Upper lobe of right lung (tissue), 1 donor: ENCODE results near the gene ZNF519. TPM values are rescaled to one million over a fixed set of nuclear protein-coding genes. Genes with fewer than 3 reads are reported as not detected.

Experiments
- ATAC-seq: fragments of 200-7000 bp; cut with Tn5 transposase; one replicate; pipeline ENCODE4 v1.9.1; 2020; ENCODE audit warnings: mild to moderate bottlenecking, moderate library complexity
- DNase-seq: peaks from one replicate; pipeline ENCODE4 v3.0.0-alpha.2; 2020
- H3K27ac ChIP-seq: fragments of 200-600 bp; one replicate; pipeline ENCODE4 v1.8.0; 2022
- H3K27me3 ChIP-seq: fragments of 200-600 bp; one replicate; pipeline ENCODE4 v1.8.0; 2022; ENCODE audit warnings: mild to moderate bottlenecking
- H3K36me3 ChIP-seq: fragments of 200-600 bp; one replicate; pipeline ENCODE4 v1.8.0; 2022
- H3K4me1 ChIP-seq: fragments of 200-600 bp; one replicate; pipeline ENCODE4 v1.8.0; 2022
- H3K4me3 ChIP-seq: fragments of 200-600 bp; one replicate; pipeline ENCODE4 v1.8.0; 2022; ENCODE audit warnings: mild to moderate bottlenecking
- H3K9me3 ChIP-seq: fragments of 200-600 bp; one replicate; pipeline ENCODE4 v1.8.0; 2022
- CTCF ChIP-seq: fragments of 200-600 bp; IDR thresholded peaks from one replicate; pipeline ENCODE4 v1.8.0; 2022; ENCODE audit warnings: antibody characterized with exemption
- intact Hi-C: fragments of 100-400 bp; cut with DNase I; formaldehyde crosslinking; loops from one replicate; pipeline ENCODE4 v1.11.0; 2022
- total RNA-seq: library from RNA; stranded (reverse); fragmentation: NEBNext Ultra II Directional; extraction: Animal tissue kit (Norgen Biotek cat#: 25700); gene quantifications from one replicate; pipeline ENCODE4 v1.2.1, GENCODE V29; 2021
- donor health status: DM: no; HTN: yes; CAD: no; lungs with severe emphysema.

ZNF519 gene
- total RNA-seq, 1 donor from 2014 or later, result 5.7 TPM

GRCh38 chr18:14104201-14104600 is 28.0 kb downstream of the ZNF519 start:
- Histone ChIP-seq H3K4me3 (no peak overlapping the region), H3K27ac (no peak overlapping the region), H3K27me3 (no peaks in the 10 kb centered on the region), H3K9me3 (peaks cover 18% of the 10 kb centered on the region), H3K4me1 (no peaks in the 10 kb centered on the region), H3K36me3 (no peaks in the 10 kb centered on the region)
- DNase-seq (no peak), ATAC-seq (no peak)
- intact Hi-C loops, result no loop called here
- no peak for TF ChIP-seq CTCF

- Histone ChIP-seq H3K4me3 (no peak overlapping the region), H3K36me3 (no peaks in the 10 kb centered on the region), H3K27ac (no peak overlapping the region), H3K27me3 (no peaks in the 10 kb centered on the region), H3K4me1 (no peaks in the 10 kb centered on the region), H3K9me3 (peaks cover 18% of the 10 kb centered on the region)
- no peak for TF ChIP-seq CTCF
- ATAC-seq (no peak), DNase-seq (no peak)
- intact Hi-C loops, result no loop called here
Observed at GRCh38 chr18:14100503-14101286, 31.5 kb downstream of the ZNF519 start.

DNA sequence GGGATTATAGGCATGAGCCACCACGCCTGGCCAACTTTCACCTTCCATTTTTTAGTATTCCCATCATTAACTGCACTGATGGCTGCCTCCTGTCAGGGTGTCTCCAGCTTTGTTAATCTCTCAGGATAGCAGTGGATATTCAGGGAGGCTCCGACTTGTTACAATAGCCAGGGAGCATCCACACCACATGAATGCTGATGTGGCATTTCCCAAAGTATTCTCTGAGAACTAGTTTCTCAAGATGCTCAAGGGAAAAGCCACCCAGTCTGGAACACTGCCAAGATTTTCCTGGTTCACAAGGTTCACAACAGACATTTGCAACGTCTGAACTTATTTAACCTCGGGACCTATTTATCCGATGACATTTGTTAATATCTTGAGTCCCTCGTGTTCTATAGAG is 33.8 kb downstream of the ZNF519 start:
- intact Hi-C loops, result no loop called here
- no peak overlapping the region for H3K4me3 ChIP-seq
- ATAC-seq, result no peak

DNA sequence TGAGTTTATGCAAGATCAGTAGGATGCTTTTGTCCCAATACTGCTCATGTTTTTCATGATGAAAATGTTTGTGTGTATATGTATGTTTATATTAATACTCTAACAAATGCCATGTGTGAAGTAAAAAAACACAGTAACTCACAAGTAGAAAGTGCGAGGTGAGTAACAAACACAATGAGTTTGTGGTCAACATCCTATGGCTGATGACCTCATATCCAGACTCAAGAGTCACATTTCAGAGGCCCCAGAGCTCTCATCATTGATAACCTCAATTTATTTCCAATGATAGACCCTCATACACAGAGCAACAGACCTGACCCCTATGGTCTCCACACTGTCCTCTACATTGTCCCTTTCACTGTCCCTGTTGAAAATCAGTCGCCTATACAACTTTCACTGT is 34.5 kb downstream of the ZNF519 start:
- TF ChIP-seq CTCF, result no peak
- Histone ChIP-seq H3K9me3 (no peaks in the 10 kb centered on the region), H3K27ac (no peak overlapping the region), H3K36me3 (no peaks in the 10 kb centered on the region), H3K4me1 (no peaks in the 10 kb centered on the region), H3K27me3 (no peaks in the 10 kb centered on the region), H3K4me3 (no peak overlapping the region)
- no peak for DNase-seq
- intact Hi-C loops, result no loop called here
- ATAC-seq, result no peak

More for the DNA sequence above, 33.8 kb downstream of the ZNF519 start:
- Histone ChIP-seq H3K36me3 (no peaks in the 10 kb centered on the region), H3K4me1 (no peaks in the 10 kb centered on the region), H3K27ac (no peak overlapping the region), H3K27me3 (no peaks in the 10 kb centered on the region), H3K9me3 (no peaks in the 10 kb centered on the region)
- no peak for TF ChIP-seq CTCF
- no peak for DNase-seq

- TF ChIP-seq CTCF, result no peak
- intact Hi-C loops, result no loop called here
Observed at GRCh38 chr18:14093307-14093915, 38.8 kb downstream of the ZNF519 start.

More at GRCh38 chr18:14093307-14093915, 38.8 kb downstream of the ZNF519 start:
- no peaks in the 10 kb centered on the region for H3K36me3 ChIP-seq
- ATAC-seq (no peak), DNase-seq (no peak)
- H3K27ac ChIP-seq, result no peak overlapping the region
- no peaks in the 10 kb centered on the region for H3K9me3 ChIP-seq
- H3K4me3 ChIP-seq, result no peak overlapping the region
- no peaks in the 10 kb centered on the region for H3K4me1 ChIP-seq
- H3K27me3 ChIP-seq, result no peaks in the 10 kb centered on the region
